Progenitor cell of endocrine pancreas (in vitro differentiated cells): Measurements from ENCODE around the gene SMPD3. TPM values are rescaled to one million over a fixed set of nuclear protein-coding genes. Genes with fewer than 3 reads are reported as not detected.

Experiments
- DNase-seq: peaks from one replicate; pipeline ENCODE4 v3.0.0; 2021; ENCODE audit warnings: low spot score; ENCODE audit not compliant: unreplicated experiment
- H3K27ac Mint-ChIP-seq: 2 replicates; pipeline ENCODE4 v1.8.0; 2021; ENCODE audit warnings: mild to moderate bottlenecking, moderate library complexity, mixed read lengths
- H3K27me3 Mint-ChIP-seq: 2 replicates; pipeline ENCODE4 v1.8.0; 2021; ENCODE audit warnings: mixed read lengths
- H3K36me3 Mint-ChIP-seq: 2 replicates; pipeline ENCODE4 v1.8.0; 2022; ENCODE audit warnings: mixed read lengths; ENCODE audit not compliant: insufficient read depth
- H3K4me1 Mint-ChIP-seq: 2 replicates; pipeline ENCODE4 v1.8.0; 2021; ENCODE audit warnings: low read depth, mixed read lengths
- H3K4me3 Mint-ChIP-seq: 2 replicates; pipeline ENCODE4 v1.8.0; 2021; ENCODE audit warnings: low read depth, mild to moderate bottlenecking, moderate library complexity, mixed read lengths
- H3K9me3 Mint-ChIP-seq: 2 replicates; pipeline ENCODE4 v1.8.0; 2021; ENCODE audit warnings: low read depth, mixed read lengths
- CTCF ChIP-seq: fragments of 200-600 bp; sonication (generic); IDR thresholded peaks from one replicate; pipeline ENCODE4 v1.5.0; 2021; ENCODE audit warnings: antibody characterized with exemption, mild to moderate bottlenecking; ENCODE audit not compliant: unreplicated experiment
- total RNA-seq: library from RNA; stranded (reverse); gene quantifications from 2 replicates; pipeline ENCODE4 v1.2.1, GENCODE V29; 2021

Gene SMPD3
- total RNA-seq, 1 donor from 2014 or later, result 1.7 TPM

- Mint-ChIP-seq H3K27ac (no peak overlapping the region), H3K27me3 (peaks cover 14% of the 10 kb centered on the region), H3K36me3 (no peaks in the 10 kb centered on the region), H3K4me1 (peaks cover 21% of the 10 kb centered on the region), H3K9me3 (no peaks in the 10 kb centered on the region), H3K4me3 (no peak overlapping the region)
- no peak for DNase-seq
- no peak for TF ChIP-seq CTCF
Measured at GRCh38 chr16:68368301-68368888, 79.9 kb downstream of the SMPD3 start.

GRCh38 chr16:68367891-68368290 lies 80.4 kb downstream of the SMPD3 start:
- Mint-ChIP-seq H3K4me3 (no peak overlapping the region), H3K36me3 (no peaks in the 10 kb centered on the region), H3K9me3 (no peaks in the 10 kb centered on the region), H3K4me1 (peaks cover 16% of the 10 kb centered on the region), H3K27me3 (peaks cover 14% of the 10 kb centered on the region), H3K27ac (no peak overlapping the region)
- TF ChIP-seq CTCF, result no peak
- DNase-seq, result no peak

- Mint-ChIP-seq H3K9me3 (no peaks in the 10 kb centered on the region), H3K4me1 (peaks cover 11% of the 10 kb centered on the region), H3K27me3 (peaks cover 14% of the 10 kb centered on the region), H3K36me3 (no peaks in the 10 kb centered on the region), H3K27ac (no peak overlapping the region), H3K4me3 (no peak overlapping the region)
- DNase-seq, result no peak
- no peak for TF ChIP-seq CTCF
Measured at GRCh38 chr16:68367440-68367839, 80.9 kb downstream of the SMPD3 start.

- no peaks in the 10 kb centered on the region for H3K9me3 Mint-ChIP-seq
- H3K36me3 Mint-ChIP-seq, result no peaks in the 10 kb centered on the region
- no peak overlapping the region for H3K27ac Mint-ChIP-seq
- H3K4me3 Mint-ChIP-seq, result no peak overlapping the region
- DNase-seq, result no peak
- peak; percentile 60 for TF ChIP-seq CTCF
- peaks cover 14% of the 10 kb centered on the region for H3K27me3 Mint-ChIP-seq
- H3K4me1 Mint-ChIP-seq, result peaks cover 11% of the 10 kb centered on the region
Measured at GRCh38 chr16:68367030-68367429, 81.3 kb downstream of the SMPD3 start.

GRCh38 chr16:68366062-68366461 lies 82.2 kb downstream of the SMPD3 start:
- TF ChIP-seq CTCF, result no peak
- peaks cover 10% of the 10 kb centered on the region for H3K4me1 Mint-ChIP-seq
- H3K27me3 Mint-ChIP-seq, result peaks cover 12% of the 10 kb centered on the region
- DNase-seq, result no peak
- H3K4me3 Mint-ChIP-seq, result no peak overlapping the region
- no peak overlapping the region for H3K27ac Mint-ChIP-seq
- H3K9me3 Mint-ChIP-seq, result no peaks in the 10 kb centered on the region
- H3K36me3 Mint-ChIP-seq, result no peaks in the 10 kb centered on the region
